HUES64 (cell line): Measurements from ENCODE around the gene GRIK2. TPM values are rescaled to one million over a fixed set of nuclear protein-coding genes. Genes with fewer than 3 reads are reported as not detected.
"Not testable (repeated sequence)": the region's sequence is repeated elsewhere in the genome, so short reads cannot be mapped to it uniquely, and the experiment has no call there.

Experiments
- H3K27ac ChIP-seq: 2 replicates; pipeline ENCODE4 v1.7.0; 2013; ENCODE audit warnings: low read depth, low read length, inconsistent platforms
- H3K27me3 ChIP-seq: 2 replicates; pipeline ENCODE4 v1.6.1; 2013; ENCODE audit warnings: mild to moderate bottlenecking, low read length; ENCODE audit not compliant: insufficient read depth
- H3K36me3 ChIP-seq: 2 replicates; pipeline ENCODE4 v1.6.1; 2013; ENCODE audit warnings: mild to moderate bottlenecking, low read length; ENCODE audit not compliant: insufficient read depth
- H3K4me1 ChIP-seq: 2 replicates; pipeline ENCODE4 v1.6.1; 2013; ENCODE audit warnings: mild to moderate bottlenecking, low read length, moderate library complexity; ENCODE audit not compliant: insufficient read depth
- H3K4me3 ChIP-seq: 2 replicates; pipeline ENCODE4 v1.5.1; 2013; ENCODE audit warnings: mild to moderate bottlenecking, low read length, moderate library complexity
- H3K9ac ChIP-seq: 2 replicates; pipeline ENCODE4 v1.6.1; 2013; ENCODE audit warnings: mild to moderate bottlenecking, low read depth, low read length
- H3K9me3 ChIP-seq: 2 replicates; pipeline ENCODE4 v1.6.1; 2013; ENCODE audit warnings: low read depth, low read length; ENCODE audit not compliant: insufficient read depth
- WGBS: fragments of 150-250, 120-280 bp; methylation state at CpG from one replicate; pipeline ENCODE4 v1.1.7; 2013; ENCODE audit warnings: missing lambda C conversion rate; 5-methylcytosine and 5-hydroxymethylcytosine counted together
- polyA plus RNA-seq, 2 experiments: library from polyadenylated mRNA; stranded (reverse); fragments of 50-300 nt; gene quantifications; one replicate each; pipeline ENCODE4 v1.2.3, GENCODE V29; 2013

Gene GRIK2
- 1.9 TPM for polyA plus RNA-seq (2013, experiment 1 of 2)
- 2.0 TPM for polyA plus RNA-seq (2013, experiment 2 of 2)

- H3K4me1 ChIP-seq, result peaks cover 8% of the 10 kb centered on the region; the same call in 1 of the 2 replicates
- peaks cover 80% of the 10 kb centered on the region for H3K27me3 ChIP-seq
- H3K4me3 ChIP-seq, result peak within 1 kb of the TSS; percentile 71
- under 1% methylated on average over 41 of the region's 45 CpGs for WGBS
- H3K27ac ChIP-seq, result no peak within 1 kb of the TSS
- H3K36me3 ChIP-seq, result no peaks in the 10 kb centered on the region
- no peak within 1 kb of the TSS for H3K9ac ChIP-seq
- no peaks in the 10 kb centered on the region for H3K9me3 ChIP-seq
These were observed at the start of gene GRIK2 for GRCh38 chr6:101393251-101393828. Gene GRIK2 (plus strand): TSS chr6:101393708.

- Histone ChIP-seq H3K27me3 (no peaks in the 10 kb centered on the region), H3K9ac (no peak overlapping the region), H3K4me3 (no peak overlapping the region), H3K9me3 (no peaks in the 10 kb centered on the region), H3K4me1 (0 out of 2 replicates have a peak, but pooled peaks cover 3% of the 10 kb centered on the region), H3K27ac (no peak overlapping the region; the same call in 1 of the 2 replicates), H3K36me3 (no peaks in the 10 kb centered on the region)
- WGBS, result 76% methylated on average over 5 of the region's 5 CpGs
These were observed 48.6 kb upstream of the GRIK2 start for GRCh38 chr6:101344885-101345284.

GRCh38 chr6:101348816-101349215 is 44.7 kb upstream of the GRIK2 start:
- H3K9ac ChIP-seq, result no peak overlapping the region
- H3K36me3 ChIP-seq, result no peaks in the 10 kb centered on the region
- H3K4me1 ChIP-seq, result 0 out of 2 replicates have a peak, but pooled peaks cover 3% of the 10 kb centered on the region
- H3K4me3 ChIP-seq, result no peak overlapping the region
- WGBS, result 96% methylated on average over 2 of the region's 3 CpGs
- no peaks in the 10 kb centered on the region for H3K27me3 ChIP-seq
- H3K27ac ChIP-seq, result no peak overlapping the region
- no peaks in the 10 kb centered on the region for H3K9me3 ChIP-seq

GRCh38 chr6:101350631-101351030 is 42.9 kb upstream of the GRIK2 start:
- not testable (repeated sequence) for H3K27ac ChIP-seq, H3K9me3 ChIP-seq, H3K4me3 ChIP-seq, H3K36me3 ChIP-seq, H3K4me1 ChIP-seq, H3K9ac ChIP-seq, H3K27me3 ChIP-seq
- 98% methylated on average over 6 of the region's 6 CpGs for WGBS

- no peaks in the 10 kb centered on the region for H3K9me3 ChIP-seq
- no peak overlapping the region for H3K9ac ChIP-seq
- H3K36me3 ChIP-seq, result no peaks in the 10 kb centered on the region
- no peaks in the 10 kb centered on the region for H3K27me3 ChIP-seq
- H3K4me1 ChIP-seq, result no peaks in the 10 kb centered on the region
- 83% methylated on average over 1 of the region's 1 CpG for WGBS
- no peak overlapping the region for H3K27ac ChIP-seq
- no peak overlapping the region for H3K4me3 ChIP-seq
These were observed 42.3 kb upstream of the GRIK2 start for GRCh38 chr6:101351173-101351572.

- Histone ChIP-seq H3K27ac (no peak overlapping the region), H3K4me3 (no peak overlapping the region), H3K9me3 (no peaks in the 10 kb centered on the region), H3K4me1 (no peaks in the 10 kb centered on the region), H3K36me3 (no peaks in the 10 kb centered on the region), H3K27me3 (no peaks in the 10 kb centered on the region), H3K9ac (no peak overlapping the region)
- 100% methylated on average over 1 of the region's 4 CpGs for WGBS
These were observed 41.2 kb upstream of the GRIK2 start for GRCh38 chr6:101352316-101352715.

GRCh38 chr6:101365181-101365580 is 28.3 kb upstream of the GRIK2 start:
- Histone ChIP-seq H3K4me3 (no peak overlapping the region), H3K9me3 (no peaks in the 10 kb centered on the region), H3K9ac (no peak overlapping the region), H3K4me1 (no peaks in the 10 kb centered on the region), H3K27me3 (no peaks in the 10 kb centered on the region), H3K27ac (no peak overlapping the region), H3K36me3 (no peaks in the 10 kb centered on the region)
- WGBS, result 88% methylated on average over 4 of the region's 4 CpGs

- Histone ChIP-seq H3K27ac (no peak overlapping the region), H3K4me3 (no peak overlapping the region), H3K9ac (no peak overlapping the region), H3K27me3 (no peaks in the 10 kb centered on the region), H3K36me3 (no peaks in the 10 kb centered on the region), H3K9me3 (no peaks in the 10 kb centered on the region), H3K4me1 (no peaks in the 10 kb centered on the region)
- 93% methylated on average over 2 of the region's 2 CpGs for WGBS
These were observed 13.6 kb upstream of the GRIK2 start for GRCh38 chr6:101379926-101380325.

GRCh38 chr6:101380897-101381630 is 12.4 kb upstream of the GRIK2 start:
- Histone ChIP-seq H3K27ac (no peak overlapping the region), H3K27me3 (no peaks in the 10 kb centered on the region), H3K4me3 (no peak overlapping the region), H3K9ac (no peak overlapping the region), H3K9me3 (no peaks in the 10 kb centered on the region), H3K4me1 (no peaks in the 10 kb centered on the region), H3K36me3 (no peaks in the 10 kb centered on the region)
- WGBS, result 100% methylated on average over 1 of the region's 2 CpGs

GRCh38 chr6:101383747-101384146 is 9.8 kb upstream of the GRIK2 start:
- not testable (repeated sequence) for H3K27ac ChIP-seq, H3K9me3 ChIP-seq, H3K36me3 ChIP-seq, H3K4me3 ChIP-seq, H3K27me3 ChIP-seq, H3K9ac ChIP-seq, H3K4me1 ChIP-seq
- 96% methylated on average over 5 of the region's 5 CpGs for WGBS

- WGBS, result 57% methylated on average over 1 of the region's 1 CpG
These were observed 6.5 kb upstream of the GRIK2 start for GRCh38 chr6:101386982-101387381.

More at GRCh38 chr6:101386982-101387381, 6.5 kb upstream of the GRIK2 start:
- Histone ChIP-seq H3K36me3 (no peaks in the 10 kb centered on the region), H3K4me1 (no peaks in the 10 kb centered on the region), H3K9ac (no peak overlapping the region), H3K27ac (no peak overlapping the region), H3K9me3 (no peaks in the 10 kb centered on the region), H3K4me3 (no peak overlapping the region), H3K27me3 (peaks cover 22% of the 10 kb centered on the region)
